Nephron progenitor cell (in vitro differentiated cells): ENCODE results near the gene TSPO.

Experiments used
- DNase-seq: peaks from one replicate; pipeline ENCODE4 v3.0.0; 2021
- H3K27ac Mint-ChIP-seq: 2 replicates; pipeline ENCODE4 v1.8.0; 2021; ENCODE audit warnings: mild to moderate bottlenecking, moderate library complexity, mixed read lengths
- H3K27me3 Mint-ChIP-seq: 2 replicates; pipeline ENCODE4 v1.8.0; 2021; ENCODE audit warnings: mild to moderate bottlenecking, low read depth, mixed read lengths; ENCODE audit not compliant: poor library complexity
- H3K36me3 Mint-ChIP-seq: 2 replicates; pipeline ENCODE4 v1.8.0; 2021; ENCODE audit warnings: low read depth, mixed read lengths
- H3K4me1 Mint-ChIP-seq: 2 replicates; pipeline ENCODE4 v1.8.0; 2021; ENCODE audit warnings: mixed read lengths
- H3K4me3 Mint-ChIP-seq: 2 replicates; pipeline ENCODE4 v1.8.0; 2021; ENCODE audit warnings: mild to moderate bottlenecking, moderate library complexity, mixed read lengths
- H3K9me3 Mint-ChIP-seq: 2 replicates; pipeline ENCODE4 v1.8.0; 2021; ENCODE audit warnings: mild to moderate bottlenecking, moderate library complexity, mixed read lengths
- CTCF ChIP-seq: fragments of 200-600 bp; sonication (generic); IDR thresholded peaks from 2 replicates; pipeline ENCODE4 v1.5.0; 2021; ENCODE audit warnings: antibody characterized with exemption

TSPO gene

GRCh38 chr22:43154887-43155536, 3.7 kb downstream of the TSPO start:
- TF ChIP-seq CTCF, result no peak
- Mint-ChIP-seq H3K27ac (no peak overlapping the region), H3K4me3 (no peak overlapping the region), H3K4me1 (peaks cover 20% of the 10 kb centered on the region), H3K9me3 (no peaks in the 10 kb centered on the region), H3K36me3 (no peaks in the 10 kb centered on the region), H3K27me3 (peaks cover 47% of the 10 kb centered on the region)
- DNase-seq, result no peak

GRCh38 chr22:43155789-43156188, 4.4 kb downstream of the TSPO start:
- no peak for DNase-seq
- H3K4me3 Mint-ChIP-seq, result no peak overlapping the region
- H3K4me1 Mint-ChIP-seq, result peaks cover 20% of the 10 kb centered on the region
- peaks cover 40% of the 10 kb centered on the region for H3K27me3 Mint-ChIP-seq
- H3K36me3 Mint-ChIP-seq, result no peaks in the 10 kb centered on the region
- no peak for TF ChIP-seq CTCF
- no peak overlapping the region for H3K27ac Mint-ChIP-seq
- H3K9me3 Mint-ChIP-seq, result no peaks in the 10 kb centered on the region

- H3K4me3 Mint-ChIP-seq, result no peak overlapping the region
- peaks cover 35% of the 10 kb centered on the region for H3K27me3 Mint-ChIP-seq
- no peak for TF ChIP-seq CTCF
- no peaks in the 10 kb centered on the region for H3K36me3 Mint-ChIP-seq
- H3K27ac Mint-ChIP-seq, result no peak overlapping the region
- H3K4me1 Mint-ChIP-seq, result peaks cover 16% of the 10 kb centered on the region
- no peak for DNase-seq
- H3K9me3 Mint-ChIP-seq, result no peaks in the 10 kb centered on the region
Observed at GRCh38 chr22:43156413-43156812, 5.1 kb downstream of the TSPO start.

GRCh38 chr22:43157874-43158546, 6.7 kb downstream of the TSPO start:
- H3K27me3 Mint-ChIP-seq, result peaks cover 21% of the 10 kb centered on the region
- peaks cover 12% of the 10 kb centered on the region for H3K4me1 Mint-ChIP-seq
- peak overlapping the region; percentile 85 for H3K27ac Mint-ChIP-seq
- H3K9me3 Mint-ChIP-seq, result no peaks in the 10 kb centered on the region
- no peak overlapping the region for H3K4me3 Mint-ChIP-seq
- H3K36me3 Mint-ChIP-seq, result no peaks in the 10 kb centered on the region
- no peak for DNase-seq
- no peak for TF ChIP-seq CTCF

GRCh38 chr22:43158778-43159483, 7.6 kb downstream of the TSPO start:
- H3K27me3 Mint-ChIP-seq, result peaks cover 14% of the 10 kb centered on the region
- H3K27ac Mint-ChIP-seq, result peak overlapping the region; percentile 85
- H3K4me3 Mint-ChIP-seq, result no peak overlapping the region
- H3K4me1 Mint-ChIP-seq, result peaks cover 13% of the 10 kb centered on the region
- no peaks in the 10 kb centered on the region for H3K9me3 Mint-ChIP-seq
- no peak for DNase-seq
- no peak for TF ChIP-seq CTCF
- no peaks in the 10 kb centered on the region for H3K36me3 Mint-ChIP-seq
